Epithelial cell of prostate (primary cell): ENCODE results near the gene COA6.
"Not testable (repeated sequence)": the region's sequence is repeated elsewhere in the genome, so short reads cannot be mapped to it uniquely, and the experiment has no call there.

Source experiments
- DNase-seq: peaks from one replicate; pipeline ENCODE4 v3.0.0-alpha.2; 2011; ENCODE audit warnings: low read depth, low spot score
- H3K27ac ChIP-seq: fragments of 450-650 bp; 2 replicates; pipeline ENCODE4 v1.5.1; 2017; ENCODE audit warnings: mild to moderate bottlenecking

COA6 gene, protein sequence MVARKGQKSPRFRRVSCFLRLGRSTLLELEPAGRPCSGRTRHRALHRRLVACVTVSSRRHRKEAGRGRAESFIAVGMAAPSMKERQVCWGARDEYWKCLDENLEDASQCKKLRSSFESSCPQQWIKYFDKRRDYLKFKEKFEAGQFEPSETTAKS

DNA sequence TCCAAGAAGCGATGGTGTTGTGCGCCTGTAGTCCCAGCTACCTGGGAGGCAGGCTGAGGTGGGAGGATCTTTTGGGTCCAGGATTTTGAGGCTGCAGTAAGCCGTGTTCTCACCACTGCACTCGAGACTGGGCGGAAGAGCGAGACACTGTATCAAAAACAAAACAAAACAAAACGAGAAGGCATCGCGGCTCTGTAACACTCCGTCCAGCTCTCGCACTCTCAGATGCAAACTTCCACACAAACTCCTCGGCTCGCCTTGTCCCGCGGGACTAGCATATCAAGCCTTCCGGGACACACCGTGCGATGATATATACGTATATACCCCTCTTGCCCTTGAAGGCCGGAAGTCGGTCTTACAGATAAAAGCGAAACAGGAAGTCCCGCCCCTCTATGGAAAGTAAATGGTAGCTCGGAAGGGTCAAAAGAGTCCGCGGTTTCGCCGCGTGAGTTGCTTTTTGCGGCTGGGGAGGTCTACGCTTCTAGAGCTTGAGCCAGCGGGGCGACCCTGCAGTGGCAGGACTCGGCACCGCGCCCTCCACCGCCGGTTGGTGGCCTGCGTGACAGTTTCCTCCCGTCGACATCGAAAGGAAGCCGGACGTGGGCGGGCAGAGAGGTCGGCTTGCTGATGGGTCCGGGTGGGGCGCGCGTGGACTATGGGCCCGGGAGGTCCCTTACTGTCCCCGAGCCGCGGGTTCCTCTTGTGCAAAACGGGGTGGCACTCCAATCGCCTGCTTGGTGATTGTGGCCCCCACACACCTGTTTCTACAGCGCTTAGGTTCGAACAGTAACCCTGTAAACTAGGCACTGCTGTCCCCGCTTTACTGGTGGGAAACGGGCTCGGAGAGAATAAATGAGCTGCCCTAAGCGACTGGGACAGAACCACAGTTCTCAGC is at the start of gene COA6:
TSS of gene COA6 (plus strand) at position 393 of the 895 bp plus-strand sequence. CDS start at position 404, 11 bp downstream.
- H3K27ac ChIP-seq, result peak within 1 kb of the TSS; percentile 90
- peak; percentile 85 for DNase-seq

GRCh38 chr1:234324821-234325220 is 48.4 kb upstream of the COA6 start:
- no peak overlapping the region for H3K27ac ChIP-seq

DNA sequence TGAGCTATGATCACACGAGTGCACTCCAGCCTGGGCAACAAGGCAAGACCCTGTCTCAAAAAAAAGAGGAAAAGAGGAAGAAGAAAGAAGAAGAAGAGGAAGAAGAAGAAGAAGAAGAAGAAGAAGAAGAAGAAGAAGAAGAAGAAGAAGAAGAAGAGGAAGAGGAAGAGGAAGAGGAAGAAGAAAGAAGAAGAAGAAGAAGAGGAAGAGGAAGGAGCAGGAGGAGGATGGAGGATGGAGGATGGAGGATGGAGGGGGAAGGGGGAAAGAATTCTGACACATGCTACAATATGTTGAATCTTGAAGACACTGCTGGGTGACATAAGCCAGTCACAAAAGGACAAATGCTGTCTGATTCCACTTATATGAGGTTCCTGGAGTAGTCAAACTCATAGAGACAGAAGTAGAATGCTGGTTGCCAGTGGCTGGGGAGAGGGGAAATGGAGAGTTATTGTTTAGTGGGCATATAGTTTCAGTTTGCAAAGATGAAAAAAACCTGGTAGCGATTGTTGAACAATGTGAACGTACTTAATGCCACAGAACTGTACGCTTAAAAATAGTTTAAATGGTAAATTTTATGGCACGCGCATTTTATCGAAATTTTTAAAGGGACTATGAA is 47.3 kb upstream of the COA6 start:
- DNase-seq, result no peak
- H3K27ac ChIP-seq, result no peak overlapping the region

More at GRCh38 chr1:234324821-234325220, 48.4 kb upstream of the COA6 start:
- no peak for DNase-seq

DNA sequence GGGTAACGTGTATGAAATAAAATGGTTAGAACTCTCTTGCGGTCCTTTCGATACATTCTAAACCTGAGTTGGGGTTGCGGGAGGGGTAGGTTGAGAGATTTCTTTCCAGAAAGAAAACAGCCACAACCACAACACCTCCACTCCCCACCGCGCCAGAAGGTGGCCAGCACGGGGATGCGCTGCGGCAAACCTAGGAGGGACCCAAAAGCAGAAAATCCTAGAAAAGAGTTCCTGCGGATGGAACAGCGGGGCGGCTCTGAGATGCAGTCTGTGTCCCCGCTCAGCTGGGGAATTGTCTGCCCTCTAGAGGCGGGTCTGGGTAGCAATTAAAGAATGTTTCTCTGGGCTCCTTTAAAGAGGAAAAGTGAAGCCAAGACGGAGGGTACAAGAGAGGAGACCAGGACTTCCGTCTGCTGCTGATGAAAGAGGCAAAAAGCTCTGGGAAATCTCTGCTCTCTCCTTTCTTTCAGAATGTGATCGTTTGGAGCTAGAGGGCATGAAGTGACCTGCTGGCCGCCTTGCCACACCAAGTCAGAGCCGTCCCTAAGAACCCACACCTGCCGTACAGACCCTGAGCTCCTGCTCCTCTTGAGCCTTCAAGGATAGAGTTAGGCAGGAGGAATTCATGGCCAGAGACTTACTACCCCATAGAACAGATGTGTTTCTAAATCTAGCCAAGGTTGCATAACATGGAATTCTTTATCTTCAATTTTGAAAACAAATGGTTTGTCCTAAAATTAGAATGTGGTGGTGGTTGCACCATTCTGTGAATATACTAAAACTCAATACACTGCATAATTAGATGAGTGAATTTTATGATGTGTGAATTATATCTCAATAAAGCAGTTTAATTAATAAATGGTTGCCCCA is 46.5 kb upstream of the COA6 start:
- DNase-seq, result no peak
- H3K27ac ChIP-seq, result no peak overlapping the region

DNA sequence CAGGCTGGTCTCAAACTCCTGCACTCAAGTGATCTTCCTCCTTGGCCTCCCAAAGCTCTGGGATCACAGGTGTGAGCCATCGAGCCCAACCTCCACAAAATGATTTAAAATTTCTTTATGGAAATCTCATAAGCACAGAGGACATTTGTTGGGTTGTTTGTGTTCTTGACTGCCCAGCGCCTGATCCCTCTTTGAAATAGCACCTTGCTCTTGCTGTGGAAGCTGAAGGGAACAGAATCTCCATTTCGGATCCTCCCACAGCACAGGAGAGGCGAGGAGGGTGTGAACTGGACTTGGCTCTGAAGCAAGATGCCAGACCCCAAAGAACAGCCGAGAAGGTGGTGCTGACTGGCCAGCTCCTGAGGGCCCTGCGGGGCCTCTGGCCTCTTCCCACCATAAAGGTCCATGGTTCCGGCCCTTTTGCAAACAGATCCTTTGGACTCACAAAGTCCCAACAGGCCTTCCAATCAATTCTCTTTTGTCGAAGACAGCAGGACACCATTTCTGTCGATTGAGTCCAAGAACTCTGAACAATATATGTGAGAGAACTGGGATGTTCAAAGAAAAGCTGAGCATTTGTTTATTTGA is 45.6 kb upstream of the COA6 start:
- no peak for DNase-seq
- no peak overlapping the region for H3K27ac ChIP-seq

GRCh38 chr1:234330843-234331215 is 42.4 kb upstream of the COA6 start:
- no peak overlapping the region for H3K27ac ChIP-seq
- DNase-seq, result no peak

DNA sequence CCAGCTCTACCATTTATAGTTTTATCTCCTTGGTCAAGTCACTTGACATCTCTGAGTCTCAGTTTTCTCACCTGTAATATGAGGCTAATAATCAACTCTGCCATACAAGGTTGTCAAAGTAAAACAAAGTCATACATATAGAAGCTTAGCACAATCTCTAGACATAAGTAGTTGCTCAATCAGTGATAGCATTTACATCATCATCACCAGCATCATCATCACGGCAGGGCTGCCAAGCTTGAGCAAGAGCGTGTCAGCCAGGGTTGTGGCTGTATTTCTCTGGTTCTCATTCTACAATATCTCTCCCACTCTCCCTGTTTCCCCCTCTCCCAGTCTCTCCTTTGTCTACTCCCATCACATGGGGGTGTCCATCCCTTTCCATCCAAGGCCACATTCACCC is 41.7 kb upstream of the COA6 start:
- no peak overlapping the region for H3K27ac ChIP-seq
- DNase-seq, result no peak

DNA sequence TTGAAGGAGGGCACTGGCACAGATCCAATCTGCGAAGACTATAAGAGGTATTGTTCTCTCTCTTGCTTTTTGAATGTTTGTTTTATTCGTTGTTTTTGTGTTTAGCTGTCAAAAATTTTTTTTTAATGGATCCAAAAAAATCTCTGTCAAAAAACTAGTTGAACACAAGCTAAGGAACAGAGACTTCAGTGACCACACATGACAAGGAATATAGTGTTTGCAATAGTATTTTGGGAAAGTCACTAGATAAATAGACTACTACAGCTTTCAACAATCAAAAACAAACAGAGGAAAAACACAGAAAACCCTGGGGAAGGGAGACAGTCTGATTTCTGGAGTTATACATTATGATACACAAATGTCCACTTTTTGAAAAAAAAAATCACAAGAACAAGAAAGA is 36.9 kb upstream of the COA6 start:
- H3K27ac ChIP-seq, result no peak overlapping the region
- DNase-seq, result no peak

DNA sequence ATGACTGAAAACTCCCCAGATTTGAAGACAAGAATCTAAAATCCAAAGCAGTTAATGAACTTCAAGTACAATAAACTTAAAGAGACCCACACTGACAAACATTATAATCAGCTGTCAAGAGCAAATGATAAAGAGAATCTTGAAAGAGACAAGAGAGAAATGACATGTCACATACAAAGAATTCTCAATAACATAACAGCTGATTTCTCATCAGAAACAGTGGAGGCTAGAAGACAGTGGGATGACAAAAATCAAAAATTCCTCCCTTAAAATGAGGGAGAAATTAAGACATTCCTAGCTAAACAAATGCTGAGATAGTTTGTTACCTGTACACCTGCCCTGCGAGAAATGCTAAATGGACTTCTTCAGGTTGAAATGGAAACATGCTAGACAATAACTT is 36.0 kb upstream of the COA6 start:
- H3K27ac ChIP-seq, result no peak overlapping the region
- no peak for DNase-seq

- DNase-seq, result no peak
Observed at GRCh38 chr1:234340528-234340927, 32.7 kb upstream of the COA6 start.

DNA sequence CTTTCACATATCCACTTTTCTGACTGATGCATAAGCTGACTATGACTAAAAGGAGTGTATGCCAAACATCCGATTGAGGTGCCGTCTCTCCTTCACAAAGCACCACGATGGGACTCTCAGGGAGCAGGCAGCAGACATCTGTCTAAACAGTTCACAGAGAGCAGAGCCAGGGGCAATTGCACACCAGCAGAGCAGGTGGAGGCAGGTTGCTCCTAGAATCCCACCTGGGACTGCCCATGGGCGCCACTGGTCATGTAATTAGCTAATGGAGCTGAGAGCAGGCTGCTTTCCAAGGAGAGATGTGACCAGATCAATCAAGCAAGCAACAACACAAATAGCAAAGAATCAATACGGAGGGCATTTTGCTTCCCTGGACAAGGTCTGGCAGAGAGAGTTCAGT is 30.5 kb upstream of the COA6 start:
- DNase-seq, result no peak
- H3K27ac ChIP-seq, result no peak overlapping the region

More at GRCh38 chr1:234340528-234340927, 32.7 kb upstream of the COA6 start:
- no peak overlapping the region for H3K27ac ChIP-seq

GRCh38 chr1:234345237-234345636 is 28.0 kb upstream of the COA6 start:
- no peak for DNase-seq
- H3K27ac ChIP-seq, result no peak overlapping the region

GRCh38 chr1:234348964-234349363 is 24.3 kb upstream of the COA6 start:
- H3K27ac ChIP-seq, result no peak overlapping the region
- no peak for DNase-seq

DNA sequence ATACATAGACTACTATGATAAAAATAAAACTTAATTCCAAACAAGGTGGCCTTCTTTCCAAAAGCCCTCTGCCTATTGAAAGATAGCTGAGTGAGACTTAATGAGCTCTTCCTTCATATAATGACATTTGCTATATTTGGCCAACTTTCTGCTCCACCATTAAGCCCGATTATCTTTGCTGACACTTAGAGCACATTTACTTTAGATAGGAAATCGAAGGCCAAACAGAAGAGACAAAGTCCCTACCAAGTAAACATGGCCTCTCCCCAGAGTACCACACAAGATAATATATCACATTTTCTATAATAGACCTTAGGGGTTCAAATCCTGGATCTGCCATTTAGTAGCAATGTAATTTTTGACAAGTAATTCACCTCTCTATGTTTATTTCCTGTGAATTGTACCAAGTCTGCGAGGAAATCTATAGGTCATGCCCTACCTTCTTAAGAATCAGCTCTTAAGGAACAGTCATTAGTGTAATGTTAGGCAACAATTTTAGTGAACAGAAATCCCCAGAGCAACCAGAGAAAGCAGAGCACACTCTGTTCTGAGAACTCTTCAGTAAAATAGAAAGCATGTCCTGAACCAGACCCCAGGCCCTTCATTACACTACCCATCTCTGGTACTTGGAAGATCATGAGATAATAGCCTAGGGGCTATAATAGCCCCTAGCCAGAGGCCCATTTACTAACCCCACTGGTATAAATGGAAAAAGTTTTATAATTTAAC is 17.3 kb upstream of the COA6 start:
- peak overlapping the region; percentile 71 for H3K27ac ChIP-seq
- DNase-seq, result no peak

DNA sequence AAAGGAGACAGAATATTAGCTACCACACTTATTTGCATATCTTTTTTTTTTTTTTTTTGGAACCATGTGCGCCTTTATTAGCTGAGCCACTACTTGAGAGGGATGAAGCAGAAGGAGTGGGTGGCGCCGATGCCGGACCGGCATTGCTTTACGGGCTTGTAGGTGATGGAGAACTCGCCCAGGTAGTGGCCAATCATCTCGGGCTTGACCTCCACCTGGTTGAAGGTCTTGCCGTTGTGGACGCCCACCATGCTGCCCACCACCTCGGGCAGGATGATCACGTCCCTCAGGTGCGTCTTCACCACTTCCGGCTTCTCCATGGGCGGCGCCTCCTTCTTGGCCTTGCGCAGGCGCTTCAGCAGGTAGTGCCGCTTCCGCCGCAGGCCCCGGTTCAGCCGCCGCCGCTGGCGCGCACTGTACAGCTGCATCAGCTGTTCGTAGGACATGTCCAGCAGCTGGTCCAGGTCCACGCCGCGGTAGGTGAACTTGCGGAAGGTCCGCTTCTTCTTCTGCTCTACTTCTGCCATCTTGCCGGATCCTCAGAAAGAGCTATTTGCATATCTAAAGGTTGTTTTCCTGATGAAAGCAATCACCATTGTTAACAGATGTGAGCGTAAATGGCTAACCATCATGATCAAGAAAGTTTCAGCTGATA is 16.5 kb upstream of the COA6 start:
- H3K27ac ChIP-seq, result peak overlapping the region; percentile 71
- DNase-seq, result not testable (repeated sequence)

- no peak for DNase-seq
- H3K27ac ChIP-seq, result peak overlapping the region; percentile 71
Observed at GRCh38 chr1:234357831-234358230, 15.4 kb upstream of the COA6 start.

- no peak for DNase-seq
- no peak overlapping the region for H3K27ac ChIP-seq
Observed at GRCh38 chr1:234361102-234361603, 12.1 kb upstream of the COA6 start.

DNA sequence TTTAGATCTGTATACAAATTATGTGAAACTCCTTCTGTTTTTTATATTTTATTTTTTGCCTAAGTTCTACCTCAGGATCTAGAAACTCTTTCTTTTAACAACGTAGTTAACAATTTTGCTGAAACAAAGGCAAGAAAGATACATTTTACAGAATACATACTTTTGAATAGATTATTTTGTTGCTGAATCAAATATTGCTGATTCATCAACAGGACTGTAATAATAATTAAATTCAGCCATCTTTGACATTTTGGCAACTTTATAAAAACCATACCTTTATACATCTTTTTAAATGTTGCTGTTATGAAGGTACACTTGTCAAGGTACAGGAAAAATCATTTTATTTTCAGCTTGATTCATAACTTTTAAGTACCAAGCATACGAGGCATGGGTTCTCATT is 10.7 kb upstream of the COA6 start:
- H3K27ac ChIP-seq, result no peak overlapping the region
- DNase-seq, result no peak
